ENCODE results near the gene LCTL.

Gene LCTL, protein sequence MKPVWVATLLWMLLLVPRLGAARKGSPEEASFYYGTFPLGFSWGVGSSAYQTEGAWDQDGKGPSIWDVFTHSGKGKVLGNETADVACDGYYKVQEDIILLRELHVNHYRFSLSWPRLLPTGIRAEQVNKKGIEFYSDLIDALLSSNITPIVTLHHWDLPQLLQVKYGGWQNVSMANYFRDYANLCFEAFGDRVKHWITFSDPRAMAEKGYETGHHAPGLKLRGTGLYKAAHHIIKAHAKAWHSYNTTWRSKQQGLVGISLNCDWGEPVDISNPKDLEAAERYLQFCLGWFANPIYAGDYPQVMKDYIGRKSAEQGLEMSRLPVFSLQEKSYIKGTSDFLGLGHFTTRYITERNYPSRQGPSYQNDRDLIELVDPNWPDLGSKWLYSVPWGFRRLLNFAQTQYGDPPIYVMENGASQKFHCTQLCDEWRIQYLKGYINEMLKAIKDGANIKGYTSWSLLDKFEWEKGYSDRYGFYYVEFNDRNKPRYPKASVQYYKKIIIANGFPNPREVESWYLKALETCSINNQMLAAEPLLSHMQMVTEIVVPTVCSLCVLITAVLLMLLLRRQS

GRCh38 chr15:66565741-66566144, at the start of gene LCTL:
LCTL (minus strand) TSS chr15:66565998; CDS start chr15:66565365, 633 bp downstream.
- peak; percentile 76 for DNase-seq (ENCODE audit: low spot score)

DNA sequence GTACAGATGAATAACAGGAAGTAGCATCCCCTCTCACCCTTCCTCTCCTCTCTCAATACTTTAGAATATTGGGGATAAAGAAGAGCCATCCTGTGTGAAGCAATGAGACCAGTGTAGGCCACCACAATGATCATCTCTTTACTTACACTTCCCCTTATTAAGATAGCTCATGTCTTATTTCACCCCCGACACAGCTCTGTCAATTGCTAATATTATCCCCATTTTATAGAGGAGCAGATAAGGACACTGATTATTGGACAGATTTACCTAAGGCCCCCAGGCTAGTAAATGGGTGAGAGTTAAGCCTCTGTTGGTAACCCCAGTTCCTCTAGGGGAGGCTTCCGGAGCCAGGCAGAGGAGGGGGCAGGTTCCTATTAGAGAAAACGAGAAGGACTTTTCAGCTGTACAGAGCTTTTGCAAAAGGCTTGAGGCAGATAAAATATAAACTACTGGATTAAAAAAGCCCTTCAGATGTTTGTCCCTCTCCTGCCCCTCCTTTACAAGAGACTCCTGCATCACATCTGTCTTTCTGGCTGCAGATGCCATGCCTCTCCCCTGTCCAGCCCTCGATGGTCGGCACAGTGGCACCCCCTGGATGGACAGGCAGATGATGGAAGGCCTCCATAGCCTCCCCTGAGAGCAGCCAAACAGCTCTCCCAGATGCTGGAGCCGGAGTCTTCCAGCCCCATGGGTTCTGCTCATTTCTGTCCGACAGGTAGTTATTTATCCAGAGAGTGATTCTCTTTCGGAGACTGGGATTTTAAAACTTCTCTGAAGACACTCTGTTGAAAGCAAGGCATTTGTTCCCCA, 49.4 kb upstream of the LCTL start:
- DNase-seq (ENCODE audit: low spot score) = no peak

- DNase-seq (ENCODE audit: low spot score) = no peak
Measured at GRCh38 chr15:66614456-66614855, 48.7 kb upstream of the LCTL start.

- DNase-seq (ENCODE audit: low spot score) = no peak
Measured at GRCh38 chr15:66613743-66614142, 47.9 kb upstream of the LCTL start.

GRCh38 chr15:66611257-66612053, 45.7 kb upstream of the LCTL start:
- DNase-seq (ENCODE audit: low spot score) = peak; percentile 28

DNA sequence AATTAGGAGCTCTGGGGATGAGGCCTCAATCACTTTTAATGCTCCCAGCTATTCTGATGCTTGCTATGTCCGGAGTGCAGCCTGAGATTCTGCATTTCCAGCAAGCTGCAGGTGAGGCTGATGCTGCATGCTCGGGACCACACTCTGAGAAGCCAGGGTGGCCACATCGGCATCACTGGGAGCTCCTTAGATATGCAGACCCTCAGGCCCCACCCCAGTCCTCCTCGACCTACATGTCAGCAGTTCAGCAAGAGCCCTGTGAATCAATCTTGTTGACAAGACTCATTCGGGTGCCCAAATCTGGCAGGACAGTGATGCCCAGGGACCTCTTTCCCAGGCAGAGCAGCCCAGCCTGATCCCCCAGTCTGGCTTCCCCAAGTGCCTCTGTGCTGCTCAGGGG, 44.1 kb upstream of the LCTL start:
- DNase-seq (ENCODE audit: low spot score) = no peak

DNA sequence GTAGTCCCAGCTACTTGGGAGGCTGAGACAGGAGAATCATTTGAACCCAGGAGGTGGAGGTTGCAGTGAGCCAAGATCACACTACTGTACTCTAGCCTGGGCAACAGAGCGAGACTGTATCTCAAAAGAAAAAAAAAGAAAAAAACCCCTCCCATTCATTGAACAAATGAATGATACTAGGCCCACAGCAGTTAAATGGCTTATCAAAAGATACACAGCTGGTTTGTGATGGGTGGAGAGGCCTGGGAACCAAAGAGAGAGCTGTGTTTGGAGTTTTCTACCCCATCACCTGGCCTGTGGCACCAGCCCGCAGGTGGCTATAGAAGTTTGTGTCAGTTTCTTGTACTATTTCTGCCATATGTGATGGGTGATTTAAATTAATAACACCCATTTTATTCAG, 43.1 kb upstream of the LCTL start:
- no peak for DNase-seq (ENCODE audit: low spot score)

DNA sequence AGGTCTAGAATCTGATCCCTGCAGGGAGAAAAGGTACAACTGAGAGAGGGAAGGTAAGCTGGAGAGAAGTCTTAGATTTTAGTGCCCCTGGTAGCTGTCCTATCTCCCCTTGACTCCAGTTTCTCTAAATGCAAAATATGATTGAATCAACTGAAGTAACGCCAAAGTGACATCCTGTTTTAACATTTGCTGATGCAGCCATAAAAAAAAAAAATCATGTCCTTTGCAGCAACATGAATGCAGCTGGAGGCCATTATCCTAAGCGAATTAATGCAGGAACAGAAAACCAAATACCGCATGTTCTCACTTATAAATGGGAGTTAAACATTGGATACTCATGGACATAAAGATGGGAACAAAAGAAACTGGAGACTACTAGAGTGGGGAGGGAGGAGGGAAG, 42.4 kb upstream of the LCTL start:
- no peak for DNase-seq (ENCODE audit: low spot score)

DNA sequence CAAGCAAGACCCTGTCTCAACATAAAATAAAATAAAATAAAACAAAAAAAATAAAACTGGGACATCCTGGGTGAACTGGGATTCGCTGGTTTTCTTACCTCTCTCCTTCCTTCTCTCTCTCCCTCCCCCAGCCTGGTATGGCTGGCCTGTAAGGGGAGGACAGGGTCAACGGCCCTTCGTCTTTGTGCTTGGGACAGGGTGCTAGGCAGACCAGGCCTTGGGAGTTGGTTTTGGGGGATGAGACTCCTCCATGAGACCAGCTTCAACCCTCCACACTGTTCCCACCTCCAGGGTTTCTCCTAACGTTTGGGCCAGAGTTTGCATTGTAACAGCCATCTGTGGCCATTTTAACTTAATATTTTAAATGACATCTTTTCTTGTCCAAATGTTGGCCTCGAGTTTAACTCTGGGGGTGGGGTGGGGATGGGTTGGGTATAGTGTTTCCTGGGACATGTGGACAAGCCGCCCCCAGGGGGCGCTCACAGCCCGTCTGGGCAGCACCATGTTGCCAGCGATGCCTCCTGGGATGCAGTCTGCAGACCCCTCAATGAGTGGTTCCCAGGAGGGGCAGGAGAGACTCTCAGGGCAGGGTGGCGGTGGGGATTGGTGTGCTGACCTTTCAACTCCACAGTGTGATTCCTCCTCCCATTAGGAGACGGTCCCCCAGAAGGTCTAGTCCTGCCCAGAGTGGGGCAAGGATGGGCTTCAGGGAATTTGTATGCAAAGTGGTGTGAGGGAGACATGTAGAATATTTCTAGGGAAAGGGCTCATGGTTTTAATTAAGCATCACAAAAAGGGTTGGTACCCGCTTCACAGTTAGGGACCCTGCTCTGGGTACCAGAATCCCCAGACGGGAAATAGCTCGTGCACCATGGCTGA, 37.7 kb upstream of the LCTL start:
- peak; percentile 47 for DNase-seq (ENCODE audit: low spot score)

GRCh38 chr15:66601521-66601920, 35.7 kb upstream of the LCTL start:
- no peak for DNase-seq (ENCODE audit: low spot score)

DNA sequence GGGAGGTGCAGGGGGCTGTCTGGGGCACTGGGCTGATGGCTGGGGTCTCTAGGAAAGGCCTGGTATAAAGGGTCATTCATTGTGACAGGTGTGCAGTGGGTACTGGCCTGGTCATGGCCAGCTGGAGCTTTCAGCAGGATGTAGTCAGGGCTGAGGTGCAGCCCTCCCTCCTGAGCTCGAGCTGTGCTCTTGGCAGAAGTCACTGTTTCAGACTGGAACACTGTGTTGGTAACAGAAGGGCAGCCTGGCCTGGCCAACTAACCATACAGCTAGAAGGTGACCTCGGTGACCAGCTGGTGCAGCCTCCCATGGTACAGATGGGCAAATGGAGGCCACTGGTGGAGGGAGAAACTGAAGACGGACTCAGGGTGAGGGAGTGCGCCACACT, 34.4 kb upstream of the LCTL start:
- DNase-seq (ENCODE audit: low spot score) = no peak

- no peak for DNase-seq (ENCODE audit: low spot score)
Measured at GRCh38 chr15:66599536-66600239, 33.9 kb upstream of the LCTL start.

GRCh38 chr15:66598095-66598815, 32.5 kb upstream of the LCTL start:
- no peak for DNase-seq (ENCODE audit: low spot score)

DNA sequence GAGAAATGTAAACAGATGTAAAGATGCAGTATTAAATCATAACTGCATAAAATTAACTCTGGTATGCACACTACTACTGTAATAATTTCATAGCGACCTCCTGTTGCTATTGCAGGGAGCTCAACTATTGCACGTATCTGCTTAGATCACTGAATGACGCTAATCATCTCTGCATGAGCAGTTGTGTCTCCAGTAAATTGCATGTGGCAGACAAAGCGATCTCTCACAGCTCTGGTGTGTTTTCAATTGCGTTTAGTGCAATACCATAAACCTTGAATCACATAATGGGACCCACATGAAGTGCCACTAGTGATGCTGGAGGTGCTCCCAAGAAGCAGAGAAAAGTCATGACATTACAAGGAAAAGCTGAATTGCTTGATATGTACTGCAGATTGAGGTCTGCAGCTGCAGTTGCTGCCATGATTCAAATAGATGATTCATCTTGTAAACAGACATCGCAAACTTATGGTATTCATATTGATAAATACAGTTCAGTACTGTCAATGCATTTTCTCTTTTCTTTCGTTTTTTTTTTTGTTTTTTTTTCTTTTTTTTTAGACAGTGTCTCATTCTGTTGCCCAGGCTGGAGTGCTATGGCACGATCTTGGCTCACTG, 30.2 kb upstream of the LCTL start:
- no peak for DNase-seq (ENCODE audit: low spot score)

GRCh38 chr15:66595332-66595731, 29.5 kb upstream of the LCTL start:
- DNase-seq (ENCODE audit: low spot score) = no peak

DNA sequence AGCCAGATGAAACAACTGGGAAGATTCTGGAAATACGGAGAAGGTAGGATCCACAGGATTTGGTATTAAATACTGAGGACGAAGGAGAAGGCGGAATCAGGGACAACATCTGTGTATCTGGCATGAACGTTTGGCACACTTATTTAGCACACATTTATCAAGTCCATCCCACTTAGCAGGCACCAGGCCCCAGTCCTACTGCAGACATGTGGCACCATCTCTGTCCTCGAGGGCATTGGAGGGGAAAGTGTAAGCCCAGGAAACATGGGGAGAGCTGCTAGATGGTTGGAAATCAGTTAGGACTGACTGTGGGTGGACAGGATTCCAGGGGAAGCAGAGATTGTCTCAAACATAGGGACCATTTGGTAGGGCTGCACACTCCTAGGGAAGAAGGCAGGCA, 29.0 kb upstream of the LCTL start:
- no peak for DNase-seq (ENCODE audit: low spot score)

- DNase-seq (ENCODE audit: low spot score) = no peak
Measured at GRCh38 chr15:66594344-66594743, 28.5 kb upstream of the LCTL start.

DNA sequence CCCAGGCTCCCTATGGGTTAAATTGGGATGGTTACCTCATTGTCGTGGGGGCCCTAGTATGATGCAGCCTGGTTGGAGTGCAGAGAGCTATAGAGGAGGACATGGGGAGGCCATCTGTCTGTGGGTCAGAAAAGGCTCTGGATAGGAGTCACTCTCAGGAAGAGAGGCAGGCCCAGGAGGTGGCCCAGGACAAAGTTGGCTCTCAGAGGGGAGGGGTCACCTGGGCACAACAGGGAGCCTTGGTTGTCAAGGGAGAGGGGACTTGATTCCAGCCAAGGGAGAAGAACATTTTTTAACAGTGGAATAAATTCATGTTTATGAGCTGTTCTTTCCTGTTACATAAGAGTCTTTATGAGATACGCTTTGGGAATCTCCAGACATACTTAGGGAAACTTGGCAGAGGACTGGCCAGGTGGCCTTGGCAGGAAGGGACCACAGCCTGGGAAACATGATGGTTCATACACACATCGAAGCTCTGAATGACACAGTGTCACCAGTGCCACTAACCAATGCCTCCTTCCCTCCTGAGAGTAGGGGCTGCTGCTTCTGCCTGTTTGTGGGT, 27.5 kb upstream of the LCTL start:
- no peak for DNase-seq (ENCODE audit: low spot score)

Data from COLO829 (cell line).